Skeletal muscle satellite cell (primary cell): Measurements from ENCODE around the gene ZDHHC14.
"Not testable (repeated sequence)": the region's sequence is repeated elsewhere in the genome, so short reads cannot be mapped to it uniquely, and the experiment has no call there.

Source experiments
- H3K27me3 ChIP-seq: 2 replicates; pipeline ENCODE4 v1.7.0; 2013; ENCODE audit warnings: low read length; ENCODE audit not compliant: control insufficient read depth, insufficient read depth
- H3K36me3 ChIP-seq: 2 replicates; pipeline ENCODE4 v1.7.0; 2013; ENCODE audit warnings: mild to moderate bottlenecking, control low read depth, low read length; ENCODE audit not compliant: insufficient read depth
- H3K4me1 ChIP-seq: 2 replicates; pipeline ENCODE4 v1.7.0; 2013; ENCODE audit warnings: low read length; ENCODE audit not compliant: control insufficient read depth, insufficient read depth
- H3K4me2 ChIP-seq: 2 replicates; pipeline ENCODE4 v1.7.0; 2013; ENCODE audit warnings: mild to moderate bottlenecking, low read length
- H3K4me3 ChIP-seq: 2 replicates; pipeline ENCODE4 v1.7.0; 2013; ENCODE audit warnings: low read length
- H3K9ac ChIP-seq: 2 replicates; pipeline ENCODE4 v1.7.0; 2013; ENCODE audit warnings: mild to moderate bottlenecking, low read depth, low read length, moderate library complexity
- H3K9me3 ChIP-seq: replicated peaks from 2 replicates; pipeline ENCODE4 v1.7.0; 2013; ENCODE audit warnings: mild to moderate bottlenecking, control low read depth, low read length

ZDHHC14 gene

GRCh38 chr6:157569543-157569942, 188.6 kb downstream of the ZDHHC14 start:
- Histone ChIP-seq H3K27me3 (no peaks in the 10 kb centered on the region), H3K4me2 (no peak overlapping the region), H3K36me3 (no peaks in the 10 kb centered on the region), H3K4me3 (no peak overlapping the region), H3K4me1 (no peaks in the 10 kb centered on the region), H3K9me3 (no peaks in the 10 kb centered on the region), H3K9ac (no peak overlapping the region)

DNA sequence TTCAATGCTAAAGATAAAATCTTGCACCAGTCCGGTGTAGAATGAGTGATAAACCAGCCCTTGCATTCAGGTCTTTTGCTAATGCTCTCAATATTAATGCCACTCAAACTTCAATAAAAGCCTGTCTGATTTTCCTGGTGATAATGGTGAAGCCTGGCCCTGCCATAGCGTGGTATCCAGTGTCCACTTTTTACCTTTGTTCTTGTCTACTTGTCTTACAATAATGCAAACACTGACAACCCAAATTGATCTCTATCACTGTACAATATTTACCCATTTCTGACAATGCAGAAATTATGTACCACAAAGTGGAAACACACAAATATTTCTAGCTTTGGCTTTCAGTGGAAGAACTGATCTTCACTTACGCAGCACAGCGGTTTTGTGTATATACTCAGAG, 189.1 kb downstream of the ZDHHC14 start:
- Histone ChIP-seq H3K9ac (no peak overlapping the region), H3K9me3 (no peaks in the 10 kb centered on the region), H3K4me3 (no peak overlapping the region), H3K4me2 (no peak overlapping the region), H3K27me3 (no peaks in the 10 kb centered on the region), H3K36me3 (no peaks in the 10 kb centered on the region), H3K4me1 (no peaks in the 10 kb centered on the region)

GRCh38 chr6:157570752-157571151, 189.8 kb downstream of the ZDHHC14 start:
- Histone ChIP-seq H3K9me3 (no peaks in the 10 kb centered on the region), H3K4me1 (no peaks in the 10 kb centered on the region), H3K9ac (no peak overlapping the region), H3K4me2 (no peak overlapping the region), H3K36me3 (no peaks in the 10 kb centered on the region), H3K27me3 (no peaks in the 10 kb centered on the region), H3K4me3 (no peak overlapping the region)

- Histone ChIP-seq H3K27me3 (no peaks in the 10 kb centered on the region), H3K4me3 (no peak overlapping the region), H3K9ac (no peak overlapping the region), H3K36me3 (no peaks in the 10 kb centered on the region), H3K9me3 (no peaks in the 10 kb centered on the region), H3K4me1 (no peaks in the 10 kb centered on the region), H3K4me2 (no peak overlapping the region)
Observed at GRCh38 chr6:157571269-157571668, 190.3 kb downstream of the ZDHHC14 start.

GRCh38 chr6:157571950-157572349, 191.0 kb downstream of the ZDHHC14 start:
- Histone ChIP-seq H3K4me2 (no peak overlapping the region), H3K27me3 (no peaks in the 10 kb centered on the region), H3K9me3 (no peaks in the 10 kb centered on the region), H3K4me1 (no peaks in the 10 kb centered on the region), H3K4me3 (no peak overlapping the region), H3K9ac (no peak overlapping the region), H3K36me3 (no peaks in the 10 kb centered on the region)

DNA sequence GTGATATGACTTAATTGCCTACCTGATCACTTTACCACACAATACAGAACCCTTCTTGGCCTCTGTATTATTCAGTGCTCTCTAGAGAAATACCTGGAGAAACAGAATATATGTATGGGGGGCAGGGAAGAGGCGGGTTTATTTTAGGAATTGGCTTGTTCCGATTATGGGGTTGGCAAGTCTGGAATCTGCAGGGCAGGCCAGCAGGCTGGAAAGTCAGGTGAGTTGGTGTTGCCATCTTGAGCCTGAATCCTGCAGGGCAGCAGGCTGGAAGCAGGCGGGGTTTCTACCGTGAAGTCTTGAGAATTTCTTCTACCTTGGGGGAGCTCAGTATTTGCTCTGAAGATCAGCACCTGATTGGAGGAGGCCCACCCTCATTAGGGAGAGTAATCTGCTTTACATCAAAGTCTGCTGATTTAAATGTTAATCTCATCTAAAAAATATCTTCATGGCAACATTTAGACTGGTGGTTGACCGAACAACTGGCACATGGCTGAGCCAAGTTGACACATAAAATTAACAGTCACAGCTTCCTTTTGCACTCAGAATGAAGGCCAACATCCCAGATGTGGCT, 193.9 kb downstream of the ZDHHC14 start:
- Histone ChIP-seq H3K4me1 (no peaks in the 10 kb centered on the region), H3K9me3 (no peaks in the 10 kb centered on the region), H3K36me3 (no peaks in the 10 kb centered on the region), H3K4me3 (no peak overlapping the region), H3K4me2 (no peak overlapping the region), H3K9ac (no peak overlapping the region), H3K27me3 (no peaks in the 10 kb centered on the region)

DNA sequence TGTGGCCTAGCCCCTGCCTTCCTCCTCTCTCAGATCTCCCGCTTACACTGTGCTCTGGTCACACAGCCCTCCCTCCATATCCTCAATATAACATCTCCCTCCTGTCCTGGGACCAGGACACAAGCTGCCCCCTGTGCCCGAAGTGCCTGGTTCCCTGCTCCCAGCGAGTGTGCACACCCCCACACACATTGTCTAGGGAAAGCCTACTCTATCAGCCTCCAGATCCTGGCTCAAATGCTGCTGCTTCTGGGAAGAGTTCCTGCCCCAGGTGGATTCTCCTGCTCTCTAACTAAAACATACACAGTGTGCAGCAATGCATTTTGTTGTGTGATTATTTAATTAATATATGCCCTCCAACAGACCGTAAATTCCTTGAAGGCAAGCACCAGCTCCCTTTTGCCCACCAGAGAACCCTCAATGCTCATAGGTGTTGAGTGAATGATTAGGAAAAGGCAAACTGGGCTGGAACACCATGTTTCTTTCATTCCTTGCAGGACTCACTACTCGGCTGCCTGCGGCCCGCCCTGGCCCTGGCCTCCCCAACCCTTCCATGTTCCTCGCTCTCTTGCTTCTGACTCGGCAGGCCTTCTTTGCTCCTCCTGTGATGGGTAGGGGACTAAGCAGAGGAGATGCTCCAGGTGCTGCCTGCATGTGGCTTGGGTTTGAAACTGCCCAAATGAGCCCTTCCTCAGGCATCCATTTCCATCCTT, 194.6 kb downstream of the ZDHHC14 start:
- Histone ChIP-seq H3K9ac (no peak overlapping the region), H3K4me3 (no peak overlapping the region), H3K36me3 (no peaks in the 10 kb centered on the region), H3K9me3 (no peaks in the 10 kb centered on the region), H3K4me2 (no peak overlapping the region), H3K27me3 (no peaks in the 10 kb centered on the region), H3K4me1 (no peaks in the 10 kb centered on the region)

- not testable (repeated sequence) for H3K9ac ChIP-seq, H3K9me3 ChIP-seq, H3K4me3 ChIP-seq, H3K36me3 ChIP-seq, H3K27me3 ChIP-seq, H3K4me1 ChIP-seq, H3K4me2 ChIP-seq
Observed at GRCh38 chr6:157576991-157577390, 196.0 kb downstream of the ZDHHC14 start.

GRCh38 chr6:157578527-157578926, 197.5 kb downstream of the ZDHHC14 start:
- not testable (repeated sequence) for H3K4me2 ChIP-seq, H3K9me3 ChIP-seq, H3K4me3 ChIP-seq, H3K4me1 ChIP-seq, H3K36me3 ChIP-seq, H3K9ac ChIP-seq, H3K27me3 ChIP-seq

- H3K9ac ChIP-seq: no peak overlapping the region
- no peaks in the 10 kb centered on the region for H3K36me3 ChIP-seq
- H3K4me2 ChIP-seq: no peak overlapping the region
- no peaks in the 10 kb centered on the region for H3K4me1 ChIP-seq
- H3K9me3 ChIP-seq: no peaks in the 10 kb centered on the region
- H3K27me3 ChIP-seq: no peaks in the 10 kb centered on the region
- no peak overlapping the region for H3K4me3 ChIP-seq
Observed at GRCh38 chr6:157579467-157580031, 198.6 kb downstream of the ZDHHC14 start.

DNA sequence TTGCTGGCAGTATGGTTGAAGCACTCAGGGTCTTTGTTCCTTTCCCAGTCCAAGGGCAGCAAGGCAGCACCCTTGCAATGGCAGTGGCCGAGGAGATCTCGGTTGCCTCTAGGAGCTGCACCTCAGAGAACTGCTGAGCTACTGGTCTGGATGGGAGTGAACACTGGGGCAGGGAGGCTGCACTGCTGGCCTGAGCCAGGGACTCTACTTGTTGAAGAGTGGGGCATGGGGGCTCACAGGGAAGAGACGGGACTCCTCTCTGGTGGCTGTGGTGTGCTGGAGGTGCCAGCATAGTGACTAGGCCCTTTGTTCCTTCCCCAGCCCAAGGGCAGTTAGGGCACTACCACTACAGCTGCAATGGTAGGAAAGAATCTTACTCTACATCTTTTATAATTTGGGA, 203.0 kb downstream of the ZDHHC14 start:
- Histone ChIP-seq H3K4me1 (no peaks in the 10 kb centered on the region), H3K36me3 (no peaks in the 10 kb centered on the region), H3K9me3 (no peaks in the 10 kb centered on the region), H3K4me3 (no peak overlapping the region), H3K9ac (no peak overlapping the region), H3K4me2 (no peak overlapping the region), H3K27me3 (no peaks in the 10 kb centered on the region)
